ENCODE measurements around the gene LRRC25.

Gene LRRC25

DNA sequence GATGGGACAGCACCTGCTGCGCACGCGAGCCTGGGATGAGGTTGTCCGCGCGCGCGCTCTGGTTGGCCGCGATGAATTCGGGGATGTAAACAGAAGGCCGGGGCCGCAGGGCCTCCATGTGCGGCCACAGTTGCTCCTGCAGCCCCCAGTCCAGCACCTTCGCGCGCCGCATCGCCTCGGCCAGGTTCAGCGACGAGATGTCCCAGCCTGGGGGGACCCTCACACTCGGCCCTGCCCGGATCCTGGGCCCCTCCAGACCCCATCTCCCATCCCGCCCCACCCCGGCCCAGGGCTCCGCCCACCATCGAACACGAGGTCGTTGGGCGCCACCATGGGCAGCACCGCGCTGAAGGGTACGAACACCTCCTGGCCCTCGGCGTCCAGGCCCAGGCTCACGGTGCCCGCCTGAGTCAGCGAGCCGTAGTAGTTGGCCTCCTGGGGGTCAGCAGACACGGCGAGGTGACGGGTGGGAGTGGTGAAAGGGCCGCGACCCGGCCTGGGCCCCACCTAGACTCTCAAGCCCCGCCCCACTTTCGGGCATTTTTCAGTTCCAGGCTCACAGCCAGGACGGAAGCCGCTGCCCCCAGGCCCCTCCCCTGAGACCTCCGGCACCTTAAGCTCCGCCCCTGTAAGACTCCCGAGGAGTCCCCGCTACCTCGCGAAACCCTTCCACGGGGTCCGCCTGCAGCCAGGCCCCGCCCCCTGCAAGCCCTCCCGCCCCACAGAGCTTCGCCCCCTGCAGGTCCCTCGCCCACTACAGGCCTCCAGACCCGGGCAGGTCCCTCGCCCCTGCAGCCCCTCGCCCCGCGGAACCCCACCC is 39.5 kb upstream of the LRRC25 start:
- Mint-ChIP-seq H3K27me3 (ENCODE audit: low read depth, poor library complexity) (peaks cover 4% of the 10 kb centered on the region), H3K36me3 (ENCODE audit: low read depth) (peaks cover 10% of the 10 kb centered on the region), H3K9me3 (no peaks in the 10 kb centered on the region), H3K4me3 (peak overlapping the region; percentile 80), H3K27ac (no peak overlapping the region), H3K4me1 (peaks cover 55% of the 10 kb centered on the region)
- DNase-seq: peak; percentile 94
- TF ChIP-seq, protein P1, sequence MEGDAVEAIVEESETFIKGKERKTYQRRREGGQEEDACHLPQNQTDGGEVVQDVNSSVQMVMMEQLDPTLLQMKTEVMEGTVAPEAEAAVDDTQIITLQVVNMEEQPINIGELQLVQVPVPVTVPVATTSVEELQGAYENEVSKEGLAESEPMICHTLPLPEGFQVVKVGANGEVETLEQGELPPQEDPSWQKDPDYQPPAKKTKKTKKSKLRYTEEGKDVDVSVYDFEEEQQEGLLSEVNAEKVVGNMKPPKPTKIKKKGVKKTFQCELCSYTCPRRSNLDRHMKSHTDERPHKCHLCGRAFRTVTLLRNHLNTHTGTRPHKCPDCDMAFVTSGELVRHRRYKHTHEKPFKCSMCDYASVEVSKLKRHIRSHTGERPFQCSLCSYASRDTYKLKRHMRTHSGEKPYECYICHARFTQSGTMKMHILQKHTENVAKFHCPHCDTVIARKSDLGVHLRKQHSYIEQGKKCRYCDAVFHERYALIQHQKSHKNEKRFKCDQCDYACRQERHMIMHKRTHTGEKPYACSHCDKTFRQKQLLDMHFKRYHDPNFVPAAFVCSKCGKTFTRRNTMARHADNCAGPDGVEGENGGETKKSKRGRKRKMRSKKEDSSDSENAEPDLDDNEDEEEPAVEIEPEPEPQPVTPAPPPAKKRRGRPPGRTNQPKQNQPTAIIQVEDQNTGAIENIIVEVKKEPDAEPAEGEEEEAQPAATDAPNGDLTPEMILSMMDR (IDR thresholded peaks at IDR 0.05): no peak

DNA sequence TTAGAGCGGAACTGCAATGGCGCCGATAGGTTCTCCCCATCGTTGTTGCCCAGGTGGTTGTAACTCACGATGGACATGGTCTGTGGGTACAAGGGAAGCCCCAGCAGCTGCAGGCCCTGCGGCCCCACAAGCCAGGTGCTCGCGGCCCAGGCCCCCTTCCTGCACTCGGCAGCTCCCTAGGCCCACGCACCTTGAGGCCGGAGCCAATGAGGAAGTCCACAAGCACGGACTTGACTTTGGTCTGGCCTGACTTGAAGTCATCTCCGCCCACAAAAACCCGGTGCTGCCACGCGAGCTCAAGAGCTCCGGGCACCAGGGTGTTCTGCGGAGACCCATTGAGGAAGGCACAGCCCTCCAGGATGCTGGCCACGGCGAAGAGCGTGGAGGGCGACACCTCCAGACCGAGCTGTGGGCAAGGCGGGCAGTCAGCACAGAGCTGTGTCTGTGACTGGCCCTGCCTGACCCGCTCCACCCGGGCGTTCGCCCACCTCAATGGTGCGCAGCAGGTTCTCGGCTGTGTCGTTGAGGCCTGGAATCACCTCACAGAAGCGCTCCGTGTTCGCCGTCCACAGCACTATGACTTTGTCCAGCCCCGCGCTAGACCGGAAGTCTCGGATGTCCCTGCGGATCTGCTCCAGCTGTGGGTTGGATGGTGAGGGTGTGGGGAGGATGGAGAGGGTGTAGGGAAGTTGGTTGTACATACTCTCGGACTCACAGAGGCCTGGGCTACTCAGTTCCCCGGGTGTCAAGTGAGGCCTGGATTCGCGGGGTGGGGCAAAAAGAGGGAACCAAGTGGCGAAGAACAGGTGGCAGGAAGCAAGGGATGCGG is 38.6 kb upstream of the LRRC25 start:
- no peak for DNase-seq
- H3K9me3 Mint-ChIP-seq: no peaks in the 10 kb centered on the region
- TF ChIP-seq, protein P1 (IDR thresholded peaks at IDR 0.05): no peak
- peaks cover 52% of the 10 kb centered on the region for H3K4me1 Mint-ChIP-seq
- H3K27ac Mint-ChIP-seq: peak overlapping the region; percentile 36
- peaks cover 10% of the 10 kb centered on the region for H3K36me3 Mint-ChIP-seq (ENCODE audit: low read depth)
- H3K27me3 Mint-ChIP-seq (ENCODE audit: low read depth, poor library complexity): peaks cover 4% of the 10 kb centered on the region
- H3K4me3 Mint-ChIP-seq: peak overlapping the region; percentile 79

- Mint-ChIP-seq H3K9me3 (no peaks in the 10 kb centered on the region), H3K27me3 (ENCODE audit: low read depth, poor library complexity) (peaks cover 4% of the 10 kb centered on the region), H3K27ac (no peak overlapping the region), H3K4me1 (peaks cover 51% of the 10 kb centered on the region), H3K36me3 (ENCODE audit: low read depth) (peaks cover 10% of the 10 kb centered on the region), H3K4me3 (no peak overlapping the region)
- no peak for DNase-seq
- TF ChIP-seq, protein P1 (IDR thresholded peaks at IDR 0.05): no peak
Observed at GRCh38 chr19:18435178-18435841, 37.9 kb upstream of the LRRC25 start.

DNA sequence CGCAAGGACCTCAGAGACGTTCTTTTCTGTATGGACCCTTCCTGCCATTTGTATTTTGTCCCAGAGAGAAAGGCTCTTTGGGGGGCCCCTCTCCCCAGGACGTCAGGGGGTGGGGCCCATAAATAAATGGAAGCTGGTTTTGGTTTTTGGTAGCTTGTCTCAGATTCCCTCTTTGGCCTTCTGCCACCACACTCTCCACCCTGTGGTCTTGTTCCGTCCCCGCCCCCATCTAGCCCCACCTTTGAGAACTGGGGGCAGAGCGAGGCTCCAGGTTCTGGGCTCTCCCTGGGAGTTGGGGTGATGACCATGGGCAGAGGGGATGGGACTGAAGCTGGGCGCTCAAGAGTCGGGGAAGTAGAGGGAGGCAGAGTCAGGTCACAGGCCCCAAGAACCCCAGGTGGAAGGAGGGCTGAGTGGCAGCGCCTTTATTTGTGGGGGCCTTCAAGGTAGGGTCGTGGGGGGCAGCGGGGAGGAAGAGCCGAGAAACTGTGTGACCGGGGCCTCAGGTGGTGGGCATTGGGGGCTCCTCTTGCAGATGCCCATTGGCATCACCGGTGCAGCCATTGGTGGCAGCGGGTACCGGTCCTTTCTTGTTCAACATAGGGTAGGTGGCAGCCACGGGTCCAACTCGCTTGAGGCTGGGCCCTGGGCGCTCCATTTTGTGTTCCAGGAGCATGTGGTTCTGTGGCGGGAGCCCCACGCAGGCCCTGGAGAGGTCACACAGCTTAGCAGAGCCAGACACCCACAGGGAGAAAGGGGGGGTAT is 37.2 kb upstream of the LRRC25 start:
- no peaks in the 10 kb centered on the region for H3K9me3 Mint-ChIP-seq
- H3K4me3 Mint-ChIP-seq: peak overlapping the region; percentile 71
- peaks cover 50% of the 10 kb centered on the region for H3K4me1 Mint-ChIP-seq
- no peak overlapping the region for H3K27ac Mint-ChIP-seq
- H3K36me3 Mint-ChIP-seq (ENCODE audit: low read depth): peaks cover 10% of the 10 kb centered on the region
- DNase-seq: no peak
- TF ChIP-seq, protein P1 (IDR thresholded peaks at IDR 0.05): no peak
- peaks cover 4% of the 10 kb centered on the region for H3K27me3 Mint-ChIP-seq (ENCODE audit: low read depth, poor library complexity)

DNA sequence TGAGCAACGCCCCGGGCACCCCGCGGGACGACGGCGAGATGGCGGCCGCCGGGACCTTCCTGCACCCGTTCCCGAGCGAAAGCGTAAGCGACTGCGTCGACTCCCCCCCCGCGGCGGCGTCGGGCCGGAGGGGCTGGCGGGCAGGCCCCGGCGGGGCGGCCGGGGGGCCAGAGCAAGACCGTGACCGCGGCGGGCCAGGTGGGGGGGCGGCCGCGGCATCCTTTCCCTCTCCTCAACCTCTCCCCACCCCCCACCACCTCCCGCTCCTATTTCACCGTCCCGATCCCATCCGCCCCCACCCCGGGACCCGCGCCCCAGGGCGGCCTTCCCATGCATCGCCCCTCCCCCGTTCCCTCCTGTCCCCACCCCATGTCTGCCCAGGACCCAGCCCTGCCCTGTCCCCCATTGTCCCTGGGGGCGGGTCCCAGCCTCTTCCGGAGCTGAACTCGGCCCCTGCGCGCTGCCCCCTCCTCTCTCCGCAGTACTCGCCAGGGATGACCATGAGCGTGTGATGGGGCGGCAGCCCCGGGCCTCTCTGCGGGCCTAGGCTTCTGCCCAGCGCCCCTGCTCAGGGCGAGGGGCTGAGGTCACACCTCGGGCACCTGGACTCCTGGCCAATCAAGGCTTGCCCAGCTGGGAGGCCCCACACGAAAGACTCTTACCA is 36.4 kb upstream of the LRRC25 start:
- no peak overlapping the region for H3K27ac Mint-ChIP-seq
- peak; percentile 73 for DNase-seq

More for the DNA sequence above, 36.4 kb upstream of the LRRC25 start:
- Mint-ChIP-seq H3K36me3 (ENCODE audit: low read depth) (peaks cover 10% of the 10 kb centered on the region), H3K4me3 (peak overlapping the region; percentile 71), H3K27me3 (ENCODE audit: low read depth, poor library complexity) (peaks cover 4% of the 10 kb centered on the region), H3K4me1 (peaks cover 43% of the 10 kb centered on the region), H3K9me3 (no peaks in the 10 kb centered on the region)
- TF ChIP-seq, protein P1 (IDR thresholded peaks at IDR 0.05): no peak

All from nephron progenitor cell (in vitro differentiated cells).